ENCODE results near the gene FAM83C. TPM values are rescaled to one million over a fixed set of nuclear protein-coding genes. Genes with fewer than 3 reads are reported as not detected.

Gene FAM83C
- total and polyA plus RNA-seq, 2 donors (not counting 1 experiment from before 2014, with no cell fraction given): not detected

- Histone ChIP-seq H3K27me3 (replicated peaks in 1 of 4; ENCODE audit: control extremely low read depth in 1 of 4, control insufficient read depth in 3 of 4, insufficient read depth in 4 of 4, low read length in 3 of 4) (no peaks in the 10 kb centered on the region), H3K4me1 (ENCODE audit: control insufficient read depth in 2 of 2, insufficient read depth in 2 of 2, low read length in 2 of 2) (no peaks in the 10 kb centered on the region), H3K9me3 (ENCODE audit: control extremely low read depth in 1 of 3, control insufficient read depth in 2 of 3, insufficient read depth in 1 of 3, low read length in 2 of 3) (no peaks in the 10 kb centered on the region), H3K9ac (ENCODE audit: low read length) (no peak overlapping the region), H3K27ac (ENCODE audit: low read length in 2 of 2) (no peak overlapping the region), H3K4me3 (ENCODE audit: control extremely low read depth in 1 of 5, extremely low read depth in 1 of 5, insufficient read depth in 1 of 5, low read depth in 2 of 5, low read length in 4 of 5) (no peak overlapping the region), H3K36me3 (replicated peaks in 1 of 2; ENCODE audit: control extremely low read depth in 1 of 2, control insufficient read depth in 1 of 2, extremely low read depth in 1 of 2, insufficient read depth in 2 of 2, low read length in 1 of 2) (peaks cover 0 to 2% of the 10 kb centered on the region in 2 experiments), H4K20me1 (ENCODE audit: control insufficient read depth, insufficient read depth, low read length, poor library complexity, severe bottlenecking) (no peaks in the 10 kb centered on the region), H2AFZ (ENCODE audit: insufficient read depth, low read depth, low read length, poor library complexity, severe bottlenecking) (no peak overlapping the region), H3K79me2 (ENCODE audit: control insufficient read depth, insufficient read depth, low read length) (no peaks in the 10 kb centered on the region), H3K4me2 (replicated peaks; ENCODE audit: low read depth, low read length, poor library complexity, severe bottlenecking) (no peak overlapping the region)
- Mint-ChIP-seq H3K4me1 (no peaks in the 10 kb centered on the region), H3K27ac (no peak overlapping the region), H3K27me3 (no peaks in the 10 kb centered on the region), H3K9me3 (ENCODE audit: insufficient read depth) (no peaks in the 10 kb centered on the region), H3K4me3 (no peak overlapping the region)
- ChIA-PET CTCF (interaction anchor here (1.3 kb wide), 1 partner anchor 9 kb away, joined by 4 read pairs; no protein-coding TSS in a partner anchor), POLR2A (no interaction called here)
- ATAC-seq (ENCODE audit: low read depth) (no peak), DNase-seq (no peak)
- TF ChIP-seq CTCF (IDR thresholded peaks at IDR 0.05) (no peak), EZH2 (IDR thresholded peaks at IDR 0.05; ENCODE audit: borderline replicate concordance, insufficient read depth, low read depth, low read length, poor library complexity, severe bottlenecking) (no peak)
- intact Hi-C loops (cut with micrococcal nuclease): no loop called here
- 100% methylated on average over 1 of the region's 5 CpGs for WGBS (ENCODE audit: insufficient coverage)
Observed at GRCh38 chr20:35311822-35312221, 19.6 kb upstream of the FAM83C start.

- ATAC-seq (ENCODE audit: low read depth): no peak
- H3K27ac ChIP-seq (ENCODE audit: low read length in 2 of 2): no peak overlapping the region
- Mint-ChIP-seq H3K27ac (no peak overlapping the region), H3K9me3 (ENCODE audit: insufficient read depth) (no peaks in the 10 kb centered on the region), H3K4me3 (no peak overlapping the region), H3K4me1 (no peaks in the 10 kb centered on the region), H3K27me3 (no peaks in the 10 kb centered on the region)
- H2AFZ ChIP-seq (ENCODE audit: insufficient read depth, low read depth, low read length, poor library complexity, severe bottlenecking): no peak overlapping the region
- POLR2A ChIA-PET: no interaction called here
- H4K20me1 ChIP-seq (ENCODE audit: control insufficient read depth, insufficient read depth, low read length, poor library complexity, severe bottlenecking): no peaks in the 10 kb centered on the region
- CTCF ChIA-PET: interaction anchor here (1.3 kb wide), 1 partner anchor 9 kb away, joined by 4 read pairs; no protein-coding TSS in a partner anchor
- no peak for TF ChIP-seq CTCF (IDR thresholded peaks at IDR 0.05)
- TF ChIP-seq EZH2 (IDR thresholded peaks at IDR 0.05; ENCODE audit: borderline replicate concordance, insufficient read depth, low read depth, low read length, poor library complexity, severe bottlenecking): no peak
- WGBS (ENCODE audit: insufficient coverage): 88% methylated on average over 2 of the region's 2 CpGs
- H3K27me3 ChIP-seq (replicated peaks in 1 of 4; ENCODE audit: control extremely low read depth in 1 of 4, control insufficient read depth in 3 of 4, insufficient read depth in 4 of 4, low read length in 3 of 4): no peaks in the 10 kb centered on the region
- no peak overlapping the region for H3K4me3 ChIP-seq (ENCODE audit: control extremely low read depth in 1 of 5, extremely low read depth in 1 of 5, insufficient read depth in 1 of 5, low read depth in 2 of 5, low read length in 4 of 5)
- intact Hi-C loops (cut with micrococcal nuclease): no loop called here
- no peaks in the 10 kb centered on the region for H3K9me3 ChIP-seq (ENCODE audit: control extremely low read depth in 1 of 3, control insufficient read depth in 2 of 3, insufficient read depth in 1 of 3, low read length in 2 of 3)
- H3K4me2 ChIP-seq (replicated peaks; ENCODE audit: low read depth, low read length, poor library complexity, severe bottlenecking): no peak overlapping the region
- peaks cover 0 to 2% of the 10 kb centered on the region in 2 experiments for H3K36me3 ChIP-seq (replicated peaks in 1 of 2; ENCODE audit: control extremely low read depth in 1 of 2, control insufficient read depth in 1 of 2, extremely low read depth in 1 of 2, insufficient read depth in 2 of 2, low read length in 1 of 2)
- no peak for DNase-seq
- H3K79me2 ChIP-seq (ENCODE audit: control insufficient read depth, insufficient read depth, low read length): no peaks in the 10 kb centered on the region
- no peak overlapping the region for H3K9ac ChIP-seq (ENCODE audit: low read length)
- no peaks in the 10 kb centered on the region for H3K4me1 ChIP-seq (ENCODE audit: control insufficient read depth in 2 of 2, insufficient read depth in 2 of 2, low read length in 2 of 2)
Observed at GRCh38 chr20:35311409-35311808, 19.2 kb upstream of the FAM83C start.
